ENCODE data around the gene C3orf62. TPM values are rescaled to one million over a fixed set of nuclear protein-coding genes. Genes with fewer than 3 reads are reported as not detected.
A peak's percentile ranks its signal among the peaks of the same experiment; 100 is the strongest.

The C3orf62 gene
- 5.6 and 10.7 TPM in 2 replicates for total RNA-seq (ENCODE audit: low replicate concordance)
- long read RNA-seq, full-length matches to known transcripts, result 2 of 4 reads
- long read RNA-seq, partial matches to known transcripts, result 0 of 4 reads
- long read RNA-seq, other reads (novel, unspliced or antisense), result 2 of 4 reads

GRCh38 chr3:49276475-49277382 lies at the start of gene C3orf62:
Gene C3orf62 (minus strand): TSS chr3:49277232. CDS start chr3:49276872, 360 bp downstream.
- Mint-ChIP-seq H3K27me3 (no peaks in the 10 kb centered on the region), H3K36me3 (peaks cover 29% of the 10 kb centered on the region), H3K4me1 (ENCODE audit: unreplicated experiment) (no peaks in the 10 kb centered on the region), H3K27ac (peak within 1 kb of the TSS; percentile 44), H3K4me3 (peak within 1 kb of the TSS; percentile 71), H3K9me3 (no peaks in the 10 kb centered on the region)
- DNase-seq (ENCODE audit: extremely low spot score, unreplicated experiment), result peak; percentile 72
- no peak for TF ChIP-seq CTCF (conservative IDR thresholded peaks at IDR 0.05)

- H3K27ac Mint-ChIP-seq, result no peak overlapping the region
- no peaks in the 10 kb centered on the region for H3K9me3 Mint-ChIP-seq
- H3K4me1 Mint-ChIP-seq (ENCODE audit: unreplicated experiment), result no peaks in the 10 kb centered on the region
- DNase-seq (ENCODE audit: extremely low spot score, unreplicated experiment), result no peak
- H3K36me3 Mint-ChIP-seq, result peaks cover 28% of the 10 kb centered on the region
- H3K4me3 Mint-ChIP-seq, result no peak overlapping the region
- H3K27me3 Mint-ChIP-seq, result no peaks in the 10 kb centered on the region
- no peak for TF ChIP-seq CTCF (conservative IDR thresholded peaks at IDR 0.05)
Measured at GRCh38 chr3:49324768-49325167, 47.7 kb upstream of the C3orf62 start.

- no peaks in the 10 kb centered on the region for H3K4me1 Mint-ChIP-seq (ENCODE audit: unreplicated experiment)
- TF ChIP-seq CTCF (conservative IDR thresholded peaks at IDR 0.05), result no peak
- H3K4me3 Mint-ChIP-seq, result no peak overlapping the region
Measured at GRCh38 chr3:49316696-49317457, 39.8 kb upstream of the C3orf62 start.

GRCh38 chr3:49313896-49314688 lies 37.1 kb upstream of the C3orf62 start:
- H3K36me3 Mint-ChIP-seq, result peaks cover 19% of the 10 kb centered on the region
- H3K9me3 Mint-ChIP-seq, result no peaks in the 10 kb centered on the region
- H3K4me1 Mint-ChIP-seq (ENCODE audit: unreplicated experiment), result no peaks in the 10 kb centered on the region
- no peak overlapping the region for H3K4me3 Mint-ChIP-seq
- TF ChIP-seq CTCF (conservative IDR thresholded peaks at IDR 0.05), result no peak
- H3K27ac Mint-ChIP-seq, result no peak overlapping the region
- DNase-seq (ENCODE audit: extremely low spot score, unreplicated experiment), result no peak
- H3K27me3 Mint-ChIP-seq, result no peaks in the 10 kb centered on the region

More at GRCh38 chr3:49316696-49317457, 39.8 kb upstream of the C3orf62 start:
- H3K36me3 Mint-ChIP-seq, result peaks cover 11% of the 10 kb centered on the region
- no peaks in the 10 kb centered on the region for H3K9me3 Mint-ChIP-seq
- no peak overlapping the region for H3K27ac Mint-ChIP-seq
- DNase-seq (ENCODE audit: extremely low spot score, unreplicated experiment), result no peak
- H3K27me3 Mint-ChIP-seq, result no peaks in the 10 kb centered on the region

- Mint-ChIP-seq H3K36me3 (peaks cover 17% of the 10 kb centered on the region), H3K27me3 (no peaks in the 10 kb centered on the region), H3K27ac (no peak overlapping the region), H3K9me3 (no peaks in the 10 kb centered on the region), H3K4me3 (no peak overlapping the region), H3K4me1 (ENCODE audit: unreplicated experiment) (no peaks in the 10 kb centered on the region)
- no peak for DNase-seq (ENCODE audit: extremely low spot score, unreplicated experiment)
- TF ChIP-seq CTCF (conservative IDR thresholded peaks at IDR 0.05), result no peak
Measured at GRCh38 chr3:49311283-49311682, 34.3 kb upstream of the C3orf62 start.

Measured in type B pancreatic cell (in vitro differentiated cells).